Kidney (tissue), 14 donors: Measurements from ENCODE around the gene PEDS1. TPM values are rescaled to one million over a fixed set of nuclear protein-coding genes. Genes with fewer than 3 reads are reported as not detected.

Source experiments
- DNase-seq, 5 donors: peaks; one replicate each; pipeline ENCODE4 v3.0.0-alpha.2; 2013 to 2020
- FAIRE-seq: peaks from 2 replicates; lab custom pipeline; 2012; peaks lifted over from hg19 to GRCh38; lab: Jason Lieb, UNC
- H3K27ac ChIP-seq, 2 donors: one replicate each; pipeline ENCODE4 v1.7.0; 2013; ENCODE audit warnings: low read depth in 2 of 2, low read length in 2 of 2, inconsistent platforms in 1 of 2
- H3K27me3 ChIP-seq: one replicate; pipeline ENCODE4 v1.7.1; 2013; ENCODE audit warnings: low read length, inconsistent platforms; ENCODE audit not compliant: control insufficient read depth, insufficient read depth
- H3K36me3 ChIP-seq, 3 donors: one replicate each; pipeline versions ENCODE4 v1.7.0 to v1.7.1; 2013; ENCODE audit warnings: low read length in 3 of 3, control low read depth in 1 of 3, inconsistent platforms in 1 of 3; ENCODE audit not compliant: insufficient read depth in 3 of 3, control insufficient read depth in 2 of 3
- H3K4me1 ChIP-seq, 3 donors: one replicate each; pipeline versions ENCODE4 v1.7.0 to v1.7.1; 2013; ENCODE audit warnings: low read length in 3 of 3, inconsistent platforms in 1 of 3, low read depth in 1 of 3; ENCODE audit not compliant: control insufficient read depth in 2 of 3, insufficient read depth in 2 of 3
- H3K4me3 ChIP-seq, 3 donors: one replicate each; pipeline versions ENCODE4 v1.7.0 to v1.8.1; 2013; ENCODE audit warnings: low read length in 3 of 3, control low read depth in 1 of 3, inconsistent platforms in 1 of 3
- H3K9ac ChIP-seq, 3 donors: one replicate each; pipeline versions ENCODE4 v1.7.0 to v1.7.1; 2013; ENCODE audit warnings: low read length in 3 of 3, control low read depth in 1 of 3, inconsistent platforms in 1 of 3
- H3K9me3 ChIP-seq, 3 donors: one replicate each; pipeline versions ENCODE4 v1.7.0 to v1.7.1; 2013; ENCODE audit warnings: low read length in 3 of 3, control low read depth in 1 of 3, inconsistent platforms in 1 of 3; ENCODE audit not compliant: control insufficient read depth in 2 of 3, insufficient read depth in 1 of 3
- intact Hi-C: fragments of 100-400 bp; cut with DNase I; formaldehyde crosslinking; loops from one replicate; pipeline ENCODE4 v1.11.1; 2022
- polyA plus RNA-seq: library from polyadenylated mRNA; stranded (reverse); fragments of 350-450 nt; fragmentation: Illumina TruSeq; extraction: RNeasy Lipid Tissue Mini Kit (QIAGEN cat#74804); gene quantifications from one replicate; pipeline ENCODE4 v1.2.3, GENCODE V29; 2014; ENCODE audit warnings: low read depth, low replicate concordance; ENCODE audit not compliant: insufficient read depth
- total RNA-seq: library from RNA; stranded (reverse); fragmentation: NEBNext Ultra II Directional; extraction: Animal tissue kit (Norgen Biotek cat#: 25700); gene quantifications from one replicate; pipeline ENCODE4 v1.2.1, GENCODE V29; 2021
- TF ChIP-seq, protein P1 (sequence below): IDR thresholded peaks from 3 replicates; pipeline ENCODE4 v1.5.1; 2012; ENCODE audit warnings: mild to moderate bottlenecking, moderate library complexity, borderline replicate concordance; ENCODE audit not compliant: insufficient read depth; ENCODE audit errors: extremely low read depth
- donor health status: control.
- donor health status: control.
- donor health status: control.
- donor health status: control.
- donor health status: control.
- donor health status: DM: yes; HTN: yes; CAD: no.
- donor health status: Normal renal cell carcinoma (clear cell type).

Gene PEDS1
- total and polyA plus RNA-seq, 2 donors from 2014 or later: 16.3 to 18.3 TPM

DNA sequence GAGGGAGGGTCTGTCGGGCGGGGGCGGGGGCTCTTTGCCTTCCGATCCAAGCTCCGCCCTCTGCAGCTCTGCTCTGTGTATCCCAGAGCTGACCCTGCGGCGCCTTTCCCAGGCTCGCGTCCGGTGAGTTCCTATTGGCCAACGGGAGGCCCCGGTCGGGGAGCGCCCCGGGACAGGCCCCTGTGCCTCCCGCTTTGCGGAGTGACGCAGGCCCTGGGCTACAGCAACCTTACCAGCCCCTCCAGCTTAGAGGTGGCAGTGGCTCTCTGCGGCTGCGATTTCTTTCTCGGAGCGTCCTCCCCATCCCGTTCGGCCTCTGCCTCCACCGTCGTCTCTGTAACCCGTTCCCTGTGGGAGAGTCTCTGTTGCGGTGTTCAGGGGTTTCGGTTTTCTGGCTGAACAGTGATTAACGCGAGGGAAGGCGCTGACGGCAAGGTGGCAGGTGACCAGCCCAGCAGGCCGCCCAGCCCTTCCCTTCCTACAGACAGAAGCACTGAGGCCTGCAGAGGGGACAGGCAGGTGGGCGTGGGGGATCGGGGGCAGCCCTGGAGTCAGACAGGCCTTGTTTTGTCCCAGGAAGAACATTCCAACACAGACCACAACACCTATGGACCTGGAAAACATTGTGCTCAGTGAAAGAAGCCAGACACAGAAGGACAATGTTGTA lies 19.0 kb upstream of the PEDS1 start:
- H3K9me3 ChIP-seq: no peaks in the 10 kb centered on the region
- DNase-seq (peak; percentile 85 to 94 (median 90)), FAIRE-seq (no peak)
- peak overlapping the region; percentile 75 to 83 (median 81) for H3K4me3 ChIP-seq
- intact Hi-C loops: no loop called here
- TF ChIP-seq, protein P1, sequence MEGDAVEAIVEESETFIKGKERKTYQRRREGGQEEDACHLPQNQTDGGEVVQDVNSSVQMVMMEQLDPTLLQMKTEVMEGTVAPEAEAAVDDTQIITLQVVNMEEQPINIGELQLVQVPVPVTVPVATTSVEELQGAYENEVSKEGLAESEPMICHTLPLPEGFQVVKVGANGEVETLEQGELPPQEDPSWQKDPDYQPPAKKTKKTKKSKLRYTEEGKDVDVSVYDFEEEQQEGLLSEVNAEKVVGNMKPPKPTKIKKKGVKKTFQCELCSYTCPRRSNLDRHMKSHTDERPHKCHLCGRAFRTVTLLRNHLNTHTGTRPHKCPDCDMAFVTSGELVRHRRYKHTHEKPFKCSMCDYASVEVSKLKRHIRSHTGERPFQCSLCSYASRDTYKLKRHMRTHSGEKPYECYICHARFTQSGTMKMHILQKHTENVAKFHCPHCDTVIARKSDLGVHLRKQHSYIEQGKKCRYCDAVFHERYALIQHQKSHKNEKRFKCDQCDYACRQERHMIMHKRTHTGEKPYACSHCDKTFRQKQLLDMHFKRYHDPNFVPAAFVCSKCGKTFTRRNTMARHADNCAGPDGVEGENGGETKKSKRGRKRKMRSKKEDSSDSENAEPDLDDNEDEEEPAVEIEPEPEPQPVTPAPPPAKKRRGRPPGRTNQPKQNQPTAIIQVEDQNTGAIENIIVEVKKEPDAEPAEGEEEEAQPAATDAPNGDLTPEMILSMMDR: no peak
- peak overlapping the region; percentile 30 to 83 (median 68) for H3K9ac ChIP-seq
- no peaks in the 10 kb centered on the region for H3K36me3 ChIP-seq
- peaks cover 0 to 4% (median 3%) of the 10 kb centered on the region in 3 donors for H3K4me1 ChIP-seq
- H3K27me3 ChIP-seq: no peaks in the 10 kb centered on the region
- H3K27ac ChIP-seq: peak overlapping the region; percentile 65 to 92

DNA sequence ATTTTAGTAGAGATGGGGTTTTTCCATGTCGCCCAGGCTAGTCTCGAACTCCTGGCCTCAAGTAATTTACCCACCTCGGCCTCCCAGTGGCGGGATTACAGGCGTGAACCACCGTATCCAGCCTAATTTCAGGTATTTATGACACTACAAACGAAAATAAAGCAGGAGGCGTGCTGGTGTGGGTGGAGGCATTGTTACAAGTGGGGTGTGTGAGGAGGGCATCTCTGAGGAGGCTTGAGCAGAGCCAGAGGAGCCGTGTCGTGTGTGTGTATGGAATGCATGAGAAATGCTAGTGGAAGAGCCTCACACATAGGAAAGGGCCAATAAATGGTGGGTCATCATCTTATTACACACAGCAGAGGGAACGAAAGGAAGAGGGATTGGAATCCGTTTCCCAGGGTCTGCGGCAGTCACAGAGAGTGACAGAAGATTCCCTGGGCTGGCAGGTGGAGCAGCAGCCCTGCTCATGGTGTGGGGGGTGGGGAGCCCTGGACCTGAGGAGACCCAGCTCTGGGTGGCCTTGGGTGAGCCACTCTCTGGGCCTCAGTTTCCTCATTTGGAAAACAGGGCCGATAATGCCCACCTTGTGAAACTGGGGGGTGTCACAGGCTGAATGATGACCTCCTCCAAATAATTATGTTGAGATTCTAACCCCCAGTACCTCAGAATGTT lies 17.2 kb upstream of the PEDS1 start:
- intact Hi-C loops: no loop called here
- no peak overlapping the region for H3K27ac ChIP-seq
- no peaks in the 10 kb centered on the region for H3K36me3 ChIP-seq
- DNase-seq: no peak
- no peaks in the 10 kb centered on the region for H3K27me3 ChIP-seq
- peaks cover 2 to 8% (median 8%) of the 10 kb centered on the region in 3 donors for H3K4me1 ChIP-seq
- H3K9ac ChIP-seq: no peak overlapping the region
- no peak overlapping the region for H3K4me3 ChIP-seq
- H3K9me3 ChIP-seq: no peaks in the 10 kb centered on the region
- no peak for FAIRE-seq
- TF ChIP-seq, protein P1: no peak

DNA sequence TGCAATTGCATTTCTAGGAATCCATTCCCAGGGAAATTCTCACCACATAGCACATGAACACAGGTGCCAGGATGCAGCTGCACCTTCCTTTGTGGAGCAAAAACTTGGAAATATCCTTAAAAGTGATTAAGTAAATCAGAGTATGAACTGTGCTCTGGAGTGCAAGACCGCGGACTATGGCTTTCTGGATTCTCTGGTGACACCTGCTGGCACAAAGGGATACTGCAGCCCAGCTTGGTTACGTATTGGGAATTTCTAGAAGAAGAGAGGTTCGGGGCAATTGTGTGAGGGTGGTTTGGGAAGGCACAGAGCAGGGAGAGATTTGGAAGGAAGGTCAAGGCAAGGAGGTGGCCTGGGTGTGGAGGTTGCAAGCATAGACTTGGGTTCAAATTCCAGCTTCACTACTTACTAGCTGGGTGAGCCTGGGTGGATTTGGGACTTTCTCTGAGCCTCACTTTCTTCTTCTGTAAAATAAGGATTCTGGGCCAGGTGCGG lies 15.9 kb upstream of the PEDS1 start:
- DNase-seq: peak; percentile 78 to 86 (median 83)
- TF ChIP-seq, protein P1: peak; percentile 99
- Histone ChIP-seq H3K9me3 (no peaks in the 10 kb centered on the region), H3K4me1 (peaks cover 6 to 10% (median 9%) of the 10 kb centered on the region in 3 donors), H3K36me3 (no peaks in the 10 kb centered on the region), H3K9ac (no peak overlapping the region), H3K27ac (no peak overlapping the region), H3K4me3 (no peak overlapping the region), H3K27me3 (no peaks in the 10 kb centered on the region)
- FAIRE-seq: no peak
- intact Hi-C loops: no loop called here
